Smooth muscle cell (in vitro differentiated cells): ENCODE data around the gene ANKRD33. TPM values are rescaled to one million over a fixed set of nuclear protein-coding genes. Genes with fewer than 3 reads are reported as not detected.

ENCODE experiments used
- DNase-seq: peaks from one replicate; lab custom pipeline; 2025; ENCODE audit not compliant: unreplicated experiment; lab: John Stamatoyannopoulos, UW
- H2AFZ ChIP-seq: fragments of 200-600 bp; sonication (generic); 2 replicates; pipeline ENCODE4 v1.6.0; 2016; ENCODE audit warnings: antibody characterized with exemption, low read depth, mild to moderate bottlenecking
- H3F3A ChIP-seq: fragments of 200-600 bp; sonication (generic); 2 replicates; pipeline ENCODE4 v1.6.0; 2017; ENCODE audit warnings: antibody characterized with exemption, low read depth
- H3K27ac ChIP-seq: fragments of 200-600 bp; sonication (generic); 2 replicates; pipeline ENCODE4 v1.5.1; 2016; ENCODE audit warnings: low read depth, mild to moderate bottlenecking
- H3K27me3 ChIP-seq: fragments of 200-600 bp; sonication (generic); 2 replicates; pipeline ENCODE4 v1.6.1; 2016; ENCODE audit warnings: low read depth, mild to moderate bottlenecking
- H3K36me3 ChIP-seq: fragments of 200-600 bp; sonication (generic); 2 replicates; pipeline ENCODE4 v1.5.1; 2016; ENCODE audit warnings: low read depth
- H3K4me1 ChIP-seq: fragments of 200-600 bp; sonication (generic); 2 replicates; pipeline ENCODE4 v1.5.1; 2016; ENCODE audit warnings: low read depth
- H3K4me2 ChIP-seq: fragments of 200-600 bp; sonication (generic); 2 replicates; pipeline ENCODE4 v1.6.0; 2016; ENCODE audit warnings: mild to moderate bottlenecking
- H3K4me3 ChIP-seq: fragments of 200-600 bp; sonication (generic); 2 replicates; pipeline ENCODE4 v1.5.1; 2016; ENCODE audit warnings: mild to moderate bottlenecking
- H3K79me2 ChIP-seq: fragments of 200-600 bp; sonication (generic); 2 replicates; pipeline ENCODE4 v1.6.0; 2016; ENCODE audit warnings: low read depth, mild to moderate bottlenecking
- H3K9ac ChIP-seq: fragments of 200-600 bp; sonication (generic); 2 replicates; pipeline ENCODE4 v1.6.0; 2016; ENCODE audit warnings: low read depth
- H3K9me3 ChIP-seq: fragments of 200-600 bp; sonication (generic); replicated peaks from 2 replicates; pipeline ENCODE4 v1.5.1; 2016; ENCODE audit warnings: low read depth
- H4K20me1 ChIP-seq: fragments of 200-600 bp; sonication (generic); 2 replicates; pipeline ENCODE4 v1.6.0; 2016; ENCODE audit warnings: low read depth
- CTCF ChIP-seq: fragments of 200-600 bp; sonication (generic); IDR thresholded peaks from 2 replicates; pipeline ENCODE4 v1.5.1; 2017; ENCODE audit warnings: borderline replicate concordance, mild to moderate bottlenecking, antibody characterized with exemption; ENCODE audit not compliant: insufficient read depth, poor library complexity, severe bottlenecking
- WGBS: methylation state at CpG from one replicate; pipeline ENCODE4 v1.1.7; 2016; ENCODE audit warnings: low lambda C conversion rate; 5-methylcytosine and 5-hydroxymethylcytosine counted together
- polyA plus RNA-seq: library from polyadenylated mRNA; unstranded; fragments of >200 nt; fragmentation: Nextera tagmentation; extraction: Ambion mirVana; gene quantifications from 2 replicates; pipeline ENCODE4 v1.2.1, GENCODE V29; 2016
- total RNA-seq: library from RNA; depleted of rRNA; stranded (reverse); fragments of >200 nt; gene quantifications from 2 replicates; pipeline ENCODE4 v1.2.3, GENCODE V29; 2014

The ANKRD33 gene
- total and polyA plus RNA-seq, 2 experiments from 2014 or later: 1.3 TPM; not detected in 1

DNA sequence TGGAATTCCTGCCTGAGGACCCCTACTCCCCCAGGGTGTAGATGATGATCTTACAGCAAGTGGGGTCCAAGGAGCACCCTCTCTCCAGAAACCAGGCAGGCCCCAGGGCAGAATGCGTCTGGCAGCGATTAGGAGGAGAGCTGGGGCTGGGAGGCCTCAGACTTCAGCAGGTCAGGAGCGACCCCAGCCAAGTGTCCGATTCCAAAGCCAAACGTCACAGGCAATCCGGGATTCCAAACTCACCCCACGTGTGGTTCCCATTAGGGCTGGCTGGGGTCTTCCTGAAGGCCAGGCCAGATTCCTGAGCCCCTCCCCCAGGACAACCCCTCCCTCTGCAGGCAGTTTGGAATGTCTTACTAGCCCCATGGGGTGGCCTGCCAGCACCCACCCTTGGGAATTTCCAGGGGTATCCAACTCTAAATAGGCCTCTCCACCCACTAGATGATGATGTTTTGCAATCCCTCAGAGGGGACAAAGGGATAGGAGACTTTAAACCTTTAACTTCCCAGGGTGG is 22.1 kb upstream of the ANKRD33 start:
- Histone ChIP-seq H3F3A (peaks cover 21% of the 10 kb centered on the region), H3K4me2 (peak overlapping the region; percentile 98), H3K4me1 (peaks cover 54% of the 10 kb centered on the region), H3K9ac (no peak overlapping the region), H3K27me3 (no peaks in the 10 kb centered on the region), H3K36me3 (no peaks in the 10 kb centered on the region), H3K4me3 (no peak overlapping the region), H3K27ac (no peak overlapping the region), H3K79me2 (no peaks in the 10 kb centered on the region), H2AFZ (no peak overlapping the region), H3K9me3 (no peaks in the 10 kb centered on the region), H4K20me1 (no peaks in the 10 kb centered on the region)
- no peak for TF ChIP-seq CTCF
- 39% methylated on average over 7 of the region's 7 CpGs for WGBS
- no peak for DNase-seq

DNA sequence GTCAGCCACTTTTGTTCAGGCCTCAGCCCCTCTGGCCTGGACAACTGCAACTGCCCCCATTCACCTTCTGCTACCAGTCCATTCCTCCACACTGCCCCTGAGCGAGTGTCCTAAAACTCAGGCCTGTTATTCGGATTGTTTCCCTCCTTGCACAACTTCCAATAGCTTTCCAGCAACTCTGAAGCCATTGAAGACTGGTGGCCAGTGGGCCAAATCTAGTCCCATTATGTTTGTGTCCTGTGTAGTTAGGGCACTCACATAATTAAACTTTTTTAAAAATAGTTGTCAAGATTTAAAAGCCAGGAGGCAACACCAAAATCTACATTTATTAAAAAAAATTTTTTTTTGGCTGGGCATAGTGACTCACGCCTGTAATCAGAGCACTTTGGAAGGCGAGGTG is 21.6 kb upstream of the ANKRD33 start:
- TF ChIP-seq CTCF: no peak
- no peaks in the 10 kb centered on the region for H4K20me1 ChIP-seq
- no peak for DNase-seq
- WGBS: 73% methylated on average over 4 of the region's 4 CpGs
- no peaks in the 10 kb centered on the region for H3K27me3 ChIP-seq
- H3K4me3 ChIP-seq: no peak overlapping the region
- no peak overlapping the region for H3K4me2 ChIP-seq
- no peak overlapping the region for H3K27ac ChIP-seq
- H3F3A ChIP-seq: peaks cover 21% of the 10 kb centered on the region
- no peaks in the 10 kb centered on the region for H3K9me3 ChIP-seq
- no peak overlapping the region for H3K9ac ChIP-seq
- H3K79me2 ChIP-seq: no peaks in the 10 kb centered on the region
- H2AFZ ChIP-seq: no peak overlapping the region
- H3K36me3 ChIP-seq: no peaks in the 10 kb centered on the region
- H3K4me1 ChIP-seq: peaks cover 54% of the 10 kb centered on the region

DNA sequence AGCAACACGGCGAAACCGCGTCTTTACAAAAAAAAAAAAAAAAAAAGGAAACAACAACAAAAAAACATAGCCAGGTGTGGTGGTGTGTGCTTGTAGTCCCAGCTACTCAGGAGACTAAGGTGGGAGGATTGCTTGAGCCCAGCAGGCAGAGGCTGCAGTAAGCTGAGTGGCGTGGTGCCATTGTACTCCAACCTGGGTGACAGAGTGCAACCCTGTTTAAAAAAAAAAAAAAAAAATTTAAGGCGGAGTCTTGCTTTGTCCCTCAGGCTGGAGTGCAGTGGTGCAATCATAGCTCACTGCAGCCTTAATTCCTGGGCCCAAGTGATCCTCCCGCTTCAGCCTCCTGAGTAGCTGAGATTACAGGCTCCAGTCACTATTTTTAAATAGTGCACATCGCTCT is 21.1 kb upstream of the ANKRD33 start:
- peaks cover 54% of the 10 kb centered on the region for H3K4me1 ChIP-seq
- H3K4me3 ChIP-seq: no peak overlapping the region
- no peaks in the 10 kb centered on the region for H3K9me3 ChIP-seq
- no peak overlapping the region for H2AFZ ChIP-seq
- no peaks in the 10 kb centered on the region for H4K20me1 ChIP-seq
- no peak for TF ChIP-seq CTCF
- WGBS: 76% methylated on average over 8 of the region's 8 CpGs
- no peak for DNase-seq
- no peak overlapping the region for H3K27ac ChIP-seq
- no peaks in the 10 kb centered on the region for H3K79me2 ChIP-seq
- H3K4me2 ChIP-seq: no peak overlapping the region
- no peaks in the 10 kb centered on the region for H3K27me3 ChIP-seq
- H3K9ac ChIP-seq: no peak overlapping the region
- no peaks in the 10 kb centered on the region for H3K36me3 ChIP-seq
- H3F3A ChIP-seq: peaks cover 21% of the 10 kb centered on the region

- TF ChIP-seq CTCF: no peak
- no peak overlapping the region for H3K9ac ChIP-seq
- H3K27me3 ChIP-seq: no peaks in the 10 kb centered on the region
- H3K4me3 ChIP-seq: no peak overlapping the region
- no peak overlapping the region for H3K27ac ChIP-seq
- H3F3A ChIP-seq: peaks cover 21% of the 10 kb centered on the region
- no peak overlapping the region for H2AFZ ChIP-seq
- H3K9me3 ChIP-seq: no peaks in the 10 kb centered on the region
- DNase-seq: no peak
- no peaks in the 10 kb centered on the region for H4K20me1 ChIP-seq
- no peaks in the 10 kb centered on the region for H3K36me3 ChIP-seq
- no peak overlapping the region for H3K4me2 ChIP-seq
- H3K79me2 ChIP-seq: no peaks in the 10 kb centered on the region
- peaks cover 54% of the 10 kb centered on the region for H3K4me1 ChIP-seq
These were observed 20.5 kb upstream of the ANKRD33 start for GRCh38 chr12:51867371-51867770.
